RPMI8226 (cell line): ENCODE results near the gene CALML5.

Experiments used
- DNase-seq: peaks from one replicate; pipeline ENCODE4 v3.0.0-alpha.2; 2015

The CALML5 gene

DNA sequence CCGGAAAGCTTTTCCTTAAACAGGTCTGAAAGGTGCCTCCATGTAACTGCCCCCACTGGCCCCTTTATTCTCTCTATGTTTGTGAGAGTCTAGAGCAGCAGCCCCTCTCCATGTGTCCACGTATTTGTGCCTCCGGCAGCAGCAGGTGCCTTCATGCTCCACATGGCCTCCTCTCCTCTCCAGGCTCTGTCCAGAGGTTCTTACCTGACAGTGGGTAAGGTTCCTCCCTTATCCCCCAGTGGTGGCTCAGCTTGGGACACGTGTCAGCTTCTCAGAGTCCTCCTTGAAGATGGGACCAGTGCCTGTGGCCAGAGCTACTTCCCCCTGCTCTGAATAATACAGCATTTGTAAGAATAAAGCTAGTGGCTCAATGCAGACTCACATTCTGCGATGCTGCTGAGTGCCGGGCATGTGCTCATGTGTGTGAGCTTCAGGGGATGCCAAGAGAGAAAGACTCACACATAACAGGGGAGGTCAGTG is 33.3 kb upstream of the CALML5 start:
- DNase-seq: no peak

DNA sequence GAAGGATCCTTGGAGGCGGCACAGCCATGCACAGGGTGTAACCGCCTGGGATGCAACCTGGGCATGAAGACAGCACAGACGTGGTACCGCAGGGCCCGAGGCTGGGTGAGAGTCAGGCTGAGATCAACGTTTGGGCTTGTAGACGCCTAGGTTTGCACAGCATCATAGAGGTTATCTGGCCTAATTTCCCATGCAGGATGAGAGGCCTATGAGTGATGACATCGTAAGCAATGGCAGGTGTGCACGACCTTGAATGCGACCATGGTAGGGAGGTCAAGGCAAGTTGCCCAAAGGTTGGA is 32.9 kb upstream of the CALML5 start:
- no peak for DNase-seq

DNA sequence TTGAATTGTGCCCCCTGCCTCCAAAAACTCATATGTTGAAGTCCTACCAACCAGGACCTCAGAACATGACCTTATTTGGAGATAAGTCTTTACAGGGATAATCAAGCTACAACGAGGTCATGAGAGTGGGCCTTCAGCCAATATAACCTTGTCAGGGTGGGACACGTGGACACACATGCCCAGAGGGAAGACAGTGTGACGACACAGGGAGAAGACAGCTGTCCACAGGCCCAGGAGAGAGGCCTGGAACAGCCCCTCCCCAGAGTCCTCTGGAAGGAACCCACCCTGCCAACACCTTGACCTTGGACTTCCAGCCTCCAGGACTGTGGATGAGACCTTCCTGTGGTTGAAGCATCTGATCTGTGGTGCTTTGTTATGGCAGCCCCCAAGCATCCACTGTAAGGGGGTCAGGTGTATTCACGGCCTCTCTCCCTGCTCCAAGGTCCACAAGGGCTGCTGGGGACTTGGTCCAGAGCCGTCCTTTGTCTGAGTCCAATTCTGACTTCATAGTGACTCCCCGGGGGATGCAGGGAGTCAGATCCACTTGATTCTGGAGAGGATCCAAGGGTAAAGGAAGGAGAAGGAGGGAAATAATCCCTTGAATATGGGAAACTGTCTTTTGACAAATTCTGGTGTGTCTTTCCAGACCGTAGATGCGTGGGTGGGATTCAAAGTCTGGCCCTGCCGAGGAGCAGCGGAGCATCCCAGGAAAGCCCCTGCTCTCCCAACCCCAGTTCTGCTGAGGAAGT is 32.4 kb upstream of the CALML5 start:
- DNase-seq: no peak

DNA sequence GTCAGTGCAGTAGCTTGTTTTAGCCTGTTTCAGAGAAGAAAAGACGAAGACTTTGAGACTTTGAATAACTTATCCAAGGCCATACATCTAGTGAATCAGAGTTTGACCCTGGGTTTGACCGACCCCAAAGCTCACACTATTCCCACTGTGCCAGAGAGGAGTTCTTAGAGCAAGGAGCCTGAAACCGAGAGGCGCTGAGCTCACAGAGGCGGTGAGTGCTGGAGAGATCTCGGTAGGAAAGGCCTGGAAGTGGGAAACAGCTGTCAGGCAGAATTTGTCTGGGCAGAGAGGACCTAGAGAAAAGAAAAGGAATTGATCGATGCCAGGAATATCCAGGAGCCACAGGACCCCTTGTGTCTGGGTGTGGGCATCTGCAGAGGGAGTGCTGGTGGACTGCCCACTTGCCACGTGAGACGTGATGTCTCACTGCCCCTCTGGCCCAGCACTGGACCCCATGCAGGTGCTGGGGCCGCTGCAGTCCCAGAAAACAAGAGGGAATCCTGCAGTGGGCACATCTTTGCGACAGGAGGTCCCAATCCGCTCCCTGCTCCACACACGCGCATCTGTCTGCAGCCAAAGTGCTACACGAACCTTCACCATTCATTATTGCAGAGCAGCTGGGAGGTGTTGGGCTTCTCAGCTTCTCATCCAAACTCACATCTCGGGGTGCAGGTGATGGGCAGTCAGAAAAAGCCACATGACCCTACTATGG is 31.6 kb upstream of the CALML5 start:
- no peak for DNase-seq

DNA sequence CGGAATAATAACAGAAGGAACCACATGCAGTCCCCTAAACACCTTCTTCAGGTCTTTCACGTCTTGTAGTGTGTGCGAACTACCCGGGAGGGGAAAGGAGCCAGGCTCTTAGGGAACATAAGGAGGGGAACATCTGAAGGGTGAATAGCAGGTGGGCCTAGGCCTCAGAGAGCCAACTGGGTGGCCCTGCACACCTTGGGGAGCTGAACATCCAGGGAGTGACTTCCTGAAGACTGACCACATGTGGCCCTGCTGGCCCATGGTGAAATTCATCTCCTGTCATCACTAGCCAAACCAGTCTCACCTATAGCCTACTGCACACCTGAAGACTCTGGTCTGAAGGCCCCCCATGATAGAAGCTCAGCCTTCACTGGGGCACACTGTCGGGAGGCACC is 31.0 kb upstream of the CALML5 start:
- DNase-seq: no peak

DNA sequence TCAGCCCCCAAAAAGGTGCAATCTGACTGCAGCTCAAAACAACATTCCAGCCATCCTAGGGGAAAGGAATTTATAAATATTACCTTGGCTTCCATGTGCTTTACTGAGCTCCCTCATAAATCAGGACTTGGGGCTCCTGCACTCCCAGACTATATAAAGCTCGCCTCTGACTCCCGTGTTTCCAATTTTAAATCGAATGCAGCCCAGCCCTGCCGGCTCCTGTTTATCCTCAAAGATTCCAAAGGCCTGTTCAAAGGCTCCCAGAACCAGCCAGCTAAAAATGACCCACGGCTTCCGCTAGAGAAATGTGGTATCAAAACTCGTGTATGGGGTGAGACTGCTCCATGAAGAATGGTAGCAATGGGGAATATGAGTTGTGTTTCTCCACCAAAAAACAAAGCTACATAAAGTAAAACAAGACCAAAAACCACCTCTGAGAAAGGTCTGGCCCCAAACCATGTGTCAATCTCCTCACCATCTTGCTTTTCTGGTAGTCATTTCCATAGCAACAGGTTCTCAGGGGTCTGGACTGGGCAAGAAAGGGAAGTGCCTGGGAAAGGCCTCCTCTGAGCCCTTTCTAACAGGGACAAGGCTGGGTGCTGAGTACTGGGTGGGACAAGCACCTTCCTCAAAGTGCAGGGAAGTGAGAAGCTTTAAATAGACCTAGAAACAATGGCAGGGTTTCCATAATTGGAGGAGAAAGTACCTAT is 30.5 kb upstream of the CALML5 start:
- no peak for DNase-seq

DNA sequence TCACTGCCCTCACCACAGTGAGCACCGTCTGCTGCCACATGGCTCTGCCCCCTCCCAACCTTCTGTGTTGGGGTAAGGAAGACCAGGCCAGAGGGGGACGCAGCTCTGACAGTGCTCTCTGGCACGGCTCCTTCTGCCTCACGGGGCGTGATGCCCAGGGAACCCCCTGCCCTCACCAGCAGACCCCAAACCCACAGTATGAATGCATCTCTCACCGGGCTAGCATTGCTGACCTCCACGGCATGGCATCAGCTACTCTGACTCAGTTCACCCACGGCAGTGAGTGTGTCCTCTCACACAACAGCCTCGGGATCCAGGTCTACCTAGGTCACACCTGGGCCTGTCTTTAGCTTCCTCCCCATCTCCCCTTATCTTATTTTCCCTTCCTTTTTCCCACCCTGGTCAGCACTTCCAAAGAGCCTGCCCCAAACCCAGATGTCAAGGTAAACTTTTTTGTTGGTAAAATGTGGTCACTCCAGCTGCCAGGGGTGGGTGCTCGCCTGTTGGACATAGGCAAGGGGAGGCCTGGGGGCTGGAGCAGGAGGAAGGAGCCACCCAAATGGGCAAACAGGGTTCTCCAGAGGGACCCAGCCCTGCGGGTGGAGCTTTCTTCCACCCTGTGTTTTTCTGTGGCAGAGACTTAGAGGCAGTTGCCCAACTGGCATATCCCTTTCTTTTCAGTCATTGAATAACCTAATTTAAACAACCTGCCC is 29.8 kb upstream of the CALML5 start:
- no peak for DNase-seq

DNA sequence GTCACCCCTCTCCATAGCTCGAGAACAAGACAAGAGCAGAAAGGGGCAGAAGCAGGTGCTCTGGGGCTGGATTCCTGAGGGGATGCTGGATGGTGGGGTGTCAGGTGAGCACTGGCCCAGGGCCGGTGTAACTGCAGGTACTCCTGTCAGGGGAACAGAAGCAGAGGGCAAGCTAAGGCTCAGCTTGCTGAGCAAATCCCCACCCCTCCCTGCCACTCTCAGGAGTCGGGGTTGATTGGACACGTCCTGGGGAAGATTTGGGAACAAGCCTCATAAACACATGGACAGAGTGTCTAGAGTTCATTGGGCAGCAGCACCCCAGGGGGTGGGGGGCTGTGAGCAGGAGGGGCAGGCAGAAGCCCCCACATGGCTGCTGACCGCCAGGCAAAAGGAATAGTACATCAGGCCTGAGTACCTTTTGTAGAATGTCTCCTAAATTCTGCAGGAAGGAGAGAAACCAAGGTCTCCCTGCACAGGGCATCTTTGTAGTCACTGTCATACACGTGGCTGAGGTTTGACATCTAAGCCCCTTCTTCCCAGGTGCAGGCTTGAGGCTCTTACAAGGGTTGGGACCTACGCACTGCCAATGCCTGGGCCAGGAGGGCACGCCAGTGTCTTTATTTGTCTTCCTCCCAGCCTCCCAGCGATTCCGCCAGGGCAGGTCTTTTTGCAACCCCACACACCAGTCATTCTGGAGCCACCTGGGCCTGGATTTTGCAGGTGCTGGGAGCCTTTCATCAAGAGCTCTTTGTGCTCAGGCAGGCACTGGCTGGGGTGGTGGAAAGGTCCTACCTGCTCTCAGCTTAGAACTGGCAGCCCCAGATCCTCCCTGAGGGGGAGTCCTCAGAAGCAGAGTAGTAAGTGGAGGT is 28.2 kb upstream of the CALML5 start:
- DNase-seq: peak; percentile 90

DNA sequence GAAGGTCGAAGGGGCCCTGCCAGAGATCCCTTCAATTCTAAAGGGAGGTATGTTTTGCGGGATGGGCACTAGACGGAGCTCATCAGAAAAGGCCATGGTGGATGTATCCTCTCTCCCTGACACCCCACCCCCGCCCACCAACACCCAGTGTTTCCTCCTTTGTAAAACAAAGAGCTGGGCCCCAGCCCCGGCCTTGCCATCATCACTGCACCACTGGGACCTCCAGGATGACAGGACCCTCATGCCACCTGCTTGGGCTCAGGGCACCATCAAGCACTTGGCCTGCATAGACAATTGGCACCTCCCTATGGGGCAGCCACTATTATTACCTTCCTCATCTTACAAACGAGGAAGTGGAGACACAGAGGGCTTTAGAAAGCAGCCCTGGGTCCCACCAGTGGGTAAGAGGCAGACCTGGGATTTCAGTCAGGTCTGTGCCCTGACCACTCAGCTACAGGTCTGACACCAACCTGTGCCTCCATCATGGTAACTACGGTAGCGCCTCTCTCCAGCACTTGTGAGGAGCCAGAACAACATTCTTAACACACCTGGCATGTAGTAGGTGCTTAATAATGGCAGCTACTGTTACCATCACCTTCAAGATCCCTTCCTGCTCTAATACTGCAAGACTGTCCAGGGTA is 27.4 kb upstream of the CALML5 start:
- DNase-seq: peak; percentile 15

DNA sequence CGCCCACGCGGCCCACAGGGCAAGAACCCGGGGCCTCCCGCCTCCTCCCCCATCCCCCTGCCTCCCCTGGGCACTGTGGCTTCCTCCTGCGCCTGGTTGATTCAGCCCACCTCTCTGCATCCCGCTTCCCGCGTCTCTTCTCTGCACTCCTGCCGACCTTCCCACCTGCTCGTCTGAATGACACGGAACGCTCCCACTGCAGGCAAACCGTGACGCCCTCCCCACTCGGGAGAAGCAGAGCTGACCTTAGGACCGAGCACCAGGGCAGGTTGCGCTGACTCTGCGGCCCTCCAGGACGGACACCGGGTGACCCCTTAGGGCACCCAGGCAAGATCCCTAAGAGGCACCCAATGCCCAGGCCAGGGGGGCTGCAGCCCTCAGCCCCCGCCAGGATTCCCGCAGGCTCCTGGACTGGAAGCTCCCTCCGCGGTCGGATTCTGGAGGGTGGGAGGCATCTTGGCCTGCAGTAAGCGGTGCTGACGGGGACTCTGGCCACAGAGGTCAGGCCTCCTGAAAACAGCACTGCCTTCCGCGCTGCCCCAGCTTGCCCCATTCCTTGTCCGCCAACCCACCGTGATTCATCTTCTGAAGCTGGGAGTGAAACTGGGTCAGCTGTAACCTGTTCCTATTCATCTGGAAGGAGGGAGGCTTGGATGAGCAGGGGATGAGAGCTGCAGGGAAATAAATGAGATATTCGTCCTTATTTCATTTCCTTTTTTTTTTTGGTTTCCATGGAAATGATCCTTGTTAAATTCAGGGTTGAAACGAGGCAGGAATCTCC is 26.4 kb upstream of the CALML5 start:
- DNase-seq: no peak

DNA sequence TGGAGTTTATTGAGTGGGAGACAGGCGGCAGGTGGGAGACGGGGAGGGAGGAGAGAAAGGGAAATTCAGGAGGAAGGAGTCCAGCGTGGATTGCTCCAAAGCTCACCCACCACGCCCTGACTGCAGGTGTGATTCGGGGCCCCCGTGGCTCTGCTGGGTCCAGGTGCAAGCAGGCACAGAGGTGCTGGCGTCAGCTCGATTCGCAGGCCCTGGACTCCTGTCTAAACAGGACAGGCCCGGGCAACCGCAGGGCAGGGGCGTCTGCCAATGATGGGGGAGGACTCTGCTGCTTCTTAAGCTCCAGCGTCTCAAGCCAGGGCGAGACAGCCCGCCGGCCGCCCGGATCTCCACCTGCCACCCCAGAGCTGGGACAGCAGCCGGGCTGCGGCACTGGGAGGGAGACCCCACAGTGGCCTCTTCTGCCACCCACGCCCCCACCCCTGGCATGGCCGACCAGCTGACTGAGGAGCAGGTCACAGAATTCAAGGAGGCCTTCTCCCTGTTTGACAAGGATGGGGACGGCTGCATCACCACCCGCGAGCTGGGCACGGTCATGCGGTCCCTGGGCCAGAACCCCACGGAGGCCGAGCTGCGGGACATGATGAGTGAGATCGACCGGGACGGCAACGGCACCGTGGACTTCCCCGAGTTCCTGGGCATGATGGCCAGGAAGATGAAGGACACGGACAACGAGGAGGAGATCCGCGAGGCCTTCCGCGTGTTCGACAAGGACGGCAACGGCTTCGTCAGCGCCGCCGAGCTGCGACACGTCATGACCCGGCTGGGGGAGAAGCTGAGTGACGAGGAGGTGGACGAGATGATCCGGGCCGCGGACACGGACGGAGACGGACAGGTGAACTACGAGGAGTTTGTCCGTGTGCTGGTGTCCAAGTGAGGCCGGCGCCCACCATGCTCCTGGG is 25.5 kb upstream of the CALML5 start, which contains the start of gene CALML3:
Gene CALML3, plus strand, starts transcription at position 321 of the 920 bp plus-strand sequence. Its CDS starts 125 bp downstream, at position 446.
- peak; percentile 98 for DNase-seq

DNA sequence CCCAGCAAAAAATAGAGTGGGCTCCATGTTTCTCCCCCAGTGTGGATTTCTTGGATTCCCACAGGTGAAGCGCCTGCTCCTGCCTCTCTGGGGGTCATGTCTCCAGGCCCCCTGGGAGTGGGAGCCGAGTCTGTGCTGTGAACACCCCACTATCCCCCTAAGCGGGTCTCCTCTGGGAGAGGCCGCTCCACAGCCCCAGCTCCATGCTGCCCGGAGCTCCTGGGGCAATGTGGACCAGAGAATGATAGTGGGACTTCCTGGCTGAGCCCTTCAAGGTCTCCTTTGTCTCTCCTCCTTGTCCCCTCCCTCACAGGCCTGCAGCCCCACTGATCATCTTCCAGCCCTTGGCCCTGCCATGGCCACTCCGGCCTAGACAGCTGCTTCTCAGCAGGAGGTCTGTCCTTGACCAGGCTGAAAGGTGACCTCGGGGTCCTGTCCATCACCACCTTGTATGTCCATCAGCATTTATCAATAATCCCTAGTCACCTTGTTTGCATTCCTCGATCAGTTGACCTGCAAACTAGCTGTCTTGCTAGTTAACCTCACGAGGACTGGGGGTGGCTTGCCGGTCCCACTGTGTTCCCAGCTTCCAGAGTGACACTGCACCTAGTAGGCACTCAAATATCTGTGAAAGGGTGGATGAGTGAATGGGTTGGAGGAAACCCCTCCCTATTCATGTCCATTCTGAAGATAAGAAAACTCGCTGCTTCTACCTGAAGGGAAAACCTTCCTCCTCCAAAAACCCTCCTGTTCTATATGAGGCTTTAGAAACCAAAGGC is 24.6 kb upstream of the CALML5 start:
- no peak for DNase-seq

DNA sequence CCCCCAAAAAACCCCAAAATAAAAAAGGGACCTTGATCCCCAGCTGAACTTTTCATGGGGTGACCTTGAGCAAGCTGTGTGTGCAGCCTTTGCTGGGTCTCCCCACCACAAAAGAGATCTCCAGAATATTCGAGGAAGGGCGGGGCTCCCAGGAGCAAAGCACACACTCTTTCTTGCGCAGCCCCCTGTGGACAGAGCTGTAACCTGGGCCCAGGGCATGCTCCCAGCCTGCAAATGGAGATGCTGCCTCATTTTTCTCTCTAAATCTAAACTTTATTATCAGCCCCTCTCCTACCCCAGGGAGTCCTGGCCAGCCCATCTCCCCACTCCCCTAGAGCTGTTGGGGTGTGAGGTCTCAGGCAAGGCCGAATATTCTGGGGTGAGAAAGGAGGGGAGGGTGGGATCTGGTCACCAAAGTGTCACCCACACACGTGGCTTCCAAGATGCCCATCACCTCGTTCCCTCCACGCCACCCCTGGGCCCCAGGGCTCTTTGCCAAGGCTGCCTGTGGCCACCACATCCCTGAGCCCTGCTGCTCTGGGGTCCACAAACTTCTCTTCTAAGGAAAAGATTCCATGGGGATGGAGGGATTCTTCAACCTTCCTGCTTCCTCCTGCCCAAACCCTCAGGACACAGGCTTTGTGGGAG is 23.7 kb upstream of the CALML5 start:
- no peak for DNase-seq

DNA sequence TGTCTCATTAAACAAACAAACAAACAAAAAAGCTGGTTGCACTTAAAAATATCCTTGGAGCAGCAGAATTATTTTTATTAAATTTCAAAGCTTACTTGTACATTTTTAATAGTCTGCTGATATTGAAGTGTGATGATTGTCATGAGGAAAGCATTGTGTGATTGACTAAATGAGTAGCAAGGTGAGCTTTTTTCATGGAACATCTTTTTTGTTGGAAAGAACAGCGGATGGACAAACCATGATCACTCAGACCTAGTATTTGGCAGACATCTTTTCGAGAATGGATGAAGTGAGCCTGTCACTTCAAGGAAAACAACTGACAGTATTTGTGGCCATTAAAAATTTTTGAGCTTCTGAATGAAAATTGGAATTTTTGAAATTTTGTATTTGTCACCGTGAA is 19.7 kb upstream of the CALML5 start:
- DNase-seq: no peak

DNA sequence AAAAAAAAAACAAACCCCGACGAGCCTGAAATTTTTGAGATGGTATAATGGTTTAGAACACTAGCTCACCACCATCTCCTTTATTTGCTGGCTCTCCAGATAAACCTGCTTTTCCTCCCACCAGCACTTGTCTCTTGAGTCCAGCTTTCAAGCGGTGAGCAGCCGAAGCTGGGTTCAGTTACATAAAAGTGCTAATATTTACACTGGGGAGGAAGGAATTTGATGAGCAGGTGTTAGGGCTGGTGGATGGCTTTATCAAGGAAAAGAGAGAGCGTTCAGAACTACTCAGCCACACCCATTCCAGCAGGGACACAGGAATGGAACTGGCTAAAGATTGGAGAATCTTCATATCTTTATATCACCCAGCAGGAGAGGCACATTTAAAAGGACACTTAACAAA is 18.8 kb upstream of the CALML5 start:
- no peak for DNase-seq

DNA sequence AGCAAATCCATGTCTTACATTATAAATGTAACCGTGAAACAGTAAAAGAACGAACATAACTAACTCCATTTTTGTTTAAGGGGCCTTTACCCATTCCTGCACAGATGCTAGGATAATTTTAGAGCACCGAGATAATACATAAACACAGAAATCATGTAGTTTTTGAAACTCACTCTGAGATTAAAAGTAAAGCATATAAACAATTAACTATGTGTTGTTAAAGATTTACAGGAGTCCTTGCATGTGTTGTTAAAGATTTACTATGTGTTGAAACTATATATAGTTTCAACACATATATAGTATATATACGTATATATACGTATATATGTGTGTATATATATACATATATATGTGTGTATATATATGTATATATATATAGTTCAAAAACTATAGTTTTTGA is 18.2 kb upstream of the CALML5 start:
- DNase-seq: no peak

DNA sequence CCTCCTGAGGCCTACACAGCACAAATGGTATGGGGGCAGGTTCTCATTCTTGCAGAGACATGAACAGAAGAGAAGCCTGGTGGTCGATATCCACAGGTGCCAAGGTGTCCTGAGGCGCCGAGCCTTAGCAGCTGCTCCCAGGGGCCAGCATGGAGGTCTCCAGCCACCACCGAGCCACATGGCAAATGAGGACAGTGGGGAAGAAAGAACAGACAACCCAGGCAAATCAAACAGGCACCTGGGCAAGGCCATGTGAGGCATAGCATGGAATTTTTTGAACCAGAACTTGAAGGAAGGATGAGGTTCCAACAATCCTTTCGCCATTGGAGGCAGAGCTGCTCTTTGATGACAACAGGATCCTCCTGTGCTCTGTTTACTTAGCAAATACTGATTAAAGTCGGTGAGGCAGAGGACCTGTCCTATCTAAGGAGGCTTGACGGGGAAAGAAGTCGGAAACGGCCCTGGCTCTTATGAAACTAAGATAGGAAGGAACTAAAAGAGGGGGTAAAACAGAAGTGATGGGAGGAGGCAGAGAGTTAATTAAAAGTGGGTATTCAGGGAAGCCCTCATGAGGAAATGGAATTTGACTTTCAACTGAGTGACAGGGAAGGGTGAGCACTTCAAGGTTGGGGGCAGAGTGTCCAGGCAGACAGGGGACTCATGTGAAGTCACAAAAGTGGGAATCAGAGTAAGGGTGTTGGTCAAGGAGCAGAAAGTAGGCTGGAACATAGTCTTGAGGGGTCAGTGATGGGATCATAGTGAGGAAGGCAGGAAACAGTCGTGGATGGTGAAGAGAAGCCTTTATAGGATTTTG is 16.8 kb upstream of the CALML5 start:
- no peak for DNase-seq
